Suppressor macrophage treated with lipopolysaccharide for 4 hours (primary cell): ENCODE results near the gene HBS1L.

Experiments
- DNase-seq: peaks from one replicate; pipeline ENCODE4 v3.0.0-alpha.2; 2020

HBS1L gene

DNA sequence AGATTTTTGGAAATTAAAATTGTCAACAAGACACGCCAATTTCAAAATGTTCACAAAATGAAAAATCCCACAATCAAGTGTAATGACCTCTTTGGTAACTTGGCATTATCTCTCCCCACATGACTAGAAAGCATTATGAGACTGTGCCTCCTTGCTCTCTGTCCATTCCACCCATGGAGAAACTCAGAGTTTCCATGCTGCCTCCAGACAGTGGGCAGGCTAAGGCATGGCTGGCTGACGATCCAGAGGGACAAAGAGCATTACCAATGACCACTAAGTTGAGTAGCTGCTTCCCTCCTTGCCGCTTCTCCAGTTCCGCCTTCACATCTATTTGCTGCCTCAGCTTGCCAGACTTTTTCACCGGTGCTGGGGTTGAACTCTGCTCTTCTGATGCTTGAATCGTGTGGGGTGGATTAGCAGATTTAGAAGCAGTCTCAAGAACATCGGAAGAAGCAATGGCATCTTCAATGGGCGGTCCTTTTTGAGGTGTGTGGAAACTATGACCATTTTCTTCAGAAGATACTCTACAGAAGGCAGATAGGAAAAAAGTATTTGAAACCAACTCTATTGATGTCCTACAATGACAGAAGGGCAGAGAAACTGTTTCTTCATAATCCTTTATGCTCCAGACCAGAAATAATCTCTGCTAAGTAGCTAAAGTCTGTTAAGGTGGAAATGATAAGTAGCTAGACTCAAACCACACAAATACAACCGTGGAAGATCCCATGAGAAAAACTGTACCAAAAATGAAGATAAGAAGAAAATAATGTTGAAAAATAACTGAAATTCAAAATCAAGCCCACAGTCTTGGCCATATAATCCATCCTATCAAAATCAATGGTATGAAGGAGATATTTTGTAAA lies 57.3 kb downstream of the HBS1L start:
- DNase-seq = no peak

DNA sequence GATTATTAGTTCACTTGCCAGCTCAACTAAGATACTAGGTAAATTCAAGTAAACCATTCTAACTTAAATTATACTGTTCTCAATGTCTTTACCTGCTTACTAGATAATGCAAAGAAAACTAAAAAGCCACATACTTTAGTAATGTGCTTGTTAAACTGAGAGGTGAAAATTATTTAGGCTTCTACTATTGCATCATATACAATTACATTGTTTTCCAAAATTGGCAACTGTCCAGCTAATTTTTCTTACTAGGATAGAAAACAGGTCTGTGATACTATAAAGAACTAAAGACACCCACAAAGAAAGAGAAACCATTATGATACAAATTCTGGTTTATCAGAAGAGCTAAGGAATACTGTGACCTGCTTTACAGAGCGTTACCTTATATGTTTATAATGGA lies 59.1 kb downstream of the HBS1L start:
- DNase-seq = no peak

DNA sequence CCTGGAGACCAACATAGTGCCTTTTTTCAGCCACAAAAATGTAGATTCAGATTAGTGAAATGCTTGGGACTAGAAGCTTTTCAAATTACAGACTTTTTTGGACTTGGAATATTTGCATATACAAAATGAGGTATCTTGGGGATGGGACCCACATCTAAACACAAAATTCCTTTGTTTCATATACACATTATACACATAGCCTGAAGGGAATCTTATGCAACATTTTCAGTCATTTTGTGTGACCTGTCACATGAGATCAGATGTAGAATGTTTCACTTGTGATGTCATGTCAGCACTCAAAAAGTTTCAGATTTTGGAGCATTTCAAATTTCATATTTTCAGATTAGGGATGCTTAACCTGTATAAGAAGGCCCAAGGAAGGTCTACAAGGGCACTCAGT lies 60.2 kb downstream of the HBS1L start:
- no peak for DNase-seq

DNA sequence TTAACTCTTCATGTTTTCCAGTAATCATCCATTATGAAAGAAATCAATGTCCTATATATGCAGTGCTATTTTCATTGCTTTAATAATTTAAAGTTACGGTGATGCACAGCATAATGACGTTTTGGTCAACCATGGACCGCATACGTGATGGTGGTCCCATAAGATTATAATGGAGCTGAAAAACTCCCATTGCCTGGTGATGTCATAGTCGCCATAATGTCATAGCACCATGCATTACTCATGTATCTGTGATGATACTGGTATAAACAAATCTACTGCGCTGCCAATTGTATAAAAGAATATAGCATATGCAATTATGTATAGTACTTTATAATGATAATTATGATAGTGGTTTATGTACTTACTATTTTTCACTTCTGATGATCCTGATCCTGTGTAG lies 62.5 kb downstream of the HBS1L start:
- no peak for DNase-seq

DNA sequence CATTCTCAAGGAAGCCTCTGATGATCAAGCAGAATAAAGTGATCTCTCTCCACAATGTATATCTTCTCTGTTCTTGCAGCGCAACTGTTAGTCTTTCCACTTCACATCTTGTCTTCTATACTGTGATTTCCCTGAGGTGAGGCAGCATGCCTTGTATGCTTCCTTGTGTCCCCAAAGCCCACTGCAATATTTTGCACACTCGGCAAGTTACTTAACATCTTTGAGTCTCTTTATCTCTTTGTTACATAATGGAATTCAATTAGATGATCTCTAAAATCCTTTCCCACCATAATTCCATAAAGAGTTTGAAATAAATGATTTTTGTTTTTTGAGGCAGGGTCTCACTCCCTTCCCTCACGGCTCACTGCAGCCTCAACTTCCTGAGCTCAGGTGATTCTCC lies 64.4 kb downstream of the HBS1L start:
- DNase-seq = no peak

DNA sequence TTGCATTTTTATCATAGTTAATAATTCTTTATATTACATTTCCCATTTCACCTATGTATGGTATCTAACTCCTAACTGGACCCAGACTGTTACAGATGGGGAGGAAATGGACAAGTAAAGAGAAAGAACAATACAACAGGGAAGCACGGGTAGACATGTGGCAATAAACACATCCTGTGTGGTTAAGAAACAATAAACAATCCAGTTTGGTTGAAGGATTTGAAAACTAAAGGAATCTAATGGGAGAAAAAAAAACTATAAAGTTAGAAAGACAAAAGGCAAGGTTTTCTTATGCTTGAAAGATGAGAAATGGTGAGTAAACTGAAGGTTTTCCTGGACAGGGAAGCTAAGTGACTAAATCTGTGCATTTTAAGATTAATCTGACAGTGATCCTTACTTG lies 69.8 kb downstream of the HBS1L start:
- DNase-seq = no peak

DNA sequence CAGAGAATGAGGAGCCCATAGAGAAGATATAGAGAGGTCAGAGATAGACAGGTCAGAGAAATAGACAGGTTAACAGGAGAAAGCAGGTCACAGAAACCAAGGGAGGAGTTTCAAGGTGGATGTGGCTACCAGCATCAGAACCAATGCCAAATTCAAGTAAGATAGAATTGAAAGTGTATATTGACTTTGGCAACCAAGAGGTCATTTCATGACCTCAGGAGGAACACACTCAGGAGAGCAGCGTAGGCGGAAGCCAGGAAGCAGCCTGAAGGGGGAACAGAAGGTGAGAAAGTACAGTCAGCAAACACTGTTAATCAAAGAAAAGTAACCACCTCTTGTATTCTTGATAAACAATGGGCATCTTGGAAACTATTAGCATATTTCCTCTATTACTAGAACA lies 70.8 kb downstream of the HBS1L start:
- DNase-seq = no peak

DNA sequence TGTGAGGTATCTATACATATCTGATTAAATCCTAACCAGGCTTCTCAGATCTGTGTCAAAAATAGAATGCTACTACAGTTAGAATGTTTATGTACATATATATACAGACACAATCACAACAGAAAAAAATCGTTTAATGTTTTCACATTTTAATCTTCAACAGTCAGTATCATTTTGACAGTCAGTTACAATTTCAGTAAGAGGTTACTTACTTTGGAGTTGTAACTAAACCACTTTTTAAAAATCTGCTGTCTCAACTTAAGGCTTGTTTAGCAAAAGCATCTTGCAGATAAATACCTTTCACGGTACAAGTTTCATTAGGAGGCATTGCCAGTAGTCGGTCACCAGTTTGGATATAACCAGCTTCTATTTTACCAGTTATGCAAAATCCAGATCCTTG lies 72.5 kb downstream of the HBS1L start:
- DNase-seq = no peak

DNA sequence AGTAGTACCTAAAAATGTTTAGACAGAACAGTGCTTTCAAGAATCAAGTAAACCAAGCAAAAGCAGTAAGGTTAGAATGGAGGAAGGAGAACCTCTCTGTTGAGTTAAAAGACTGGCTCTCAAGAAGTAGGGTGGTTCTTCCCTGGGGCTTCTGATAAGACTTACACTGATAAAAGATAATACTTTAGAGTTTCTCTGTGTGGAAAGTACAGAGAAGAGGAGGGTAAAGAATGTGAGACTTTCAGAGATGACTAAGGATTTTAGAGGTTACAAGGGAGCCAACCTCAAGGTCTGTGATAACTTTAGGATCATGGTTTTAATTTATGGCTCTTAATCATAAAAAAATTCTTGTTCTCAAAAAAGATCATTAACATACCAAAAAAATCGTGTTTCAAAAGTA lies 73.8 kb downstream of the HBS1L start:
- DNase-seq = no peak

DNA sequence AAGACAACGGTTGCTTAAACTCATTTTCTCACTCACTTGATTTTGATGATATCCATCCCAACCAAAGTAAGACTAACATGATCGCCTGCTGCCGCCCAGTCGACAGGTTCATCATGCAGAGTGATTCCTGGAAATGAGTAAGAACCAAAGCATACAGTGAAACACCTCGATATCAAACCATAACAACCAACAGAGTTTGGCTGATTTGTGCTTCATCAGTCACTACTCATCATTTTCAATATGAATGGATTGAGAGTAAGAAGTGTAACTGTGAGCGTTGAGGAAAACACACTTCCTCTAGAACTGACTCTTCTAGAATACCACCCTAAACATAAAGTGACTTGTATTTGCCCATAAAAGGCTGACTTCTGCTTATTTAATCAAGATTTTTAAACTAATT lies 75.5 kb downstream of the HBS1L start:
- no peak for DNase-seq

DNA sequence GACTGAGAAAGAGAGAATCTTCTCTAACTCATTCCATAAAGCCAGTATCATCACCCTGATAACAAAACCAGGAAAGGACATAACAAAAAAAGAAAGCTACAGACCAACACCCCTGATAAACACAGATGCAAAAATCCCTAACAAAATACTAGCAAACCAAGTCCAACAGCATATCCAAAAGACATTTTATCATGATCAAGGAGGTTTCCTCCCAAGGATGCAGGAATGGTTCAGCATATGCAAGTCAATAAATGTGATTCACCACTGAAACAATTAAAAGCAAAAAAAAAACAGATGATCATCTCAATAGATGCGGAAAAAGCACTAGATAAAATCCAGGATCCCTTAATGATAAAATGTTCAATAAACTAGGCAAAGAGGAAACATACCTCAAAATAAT lies 80.3 kb downstream of the HBS1L start:
- DNase-seq = no peak

DNA sequence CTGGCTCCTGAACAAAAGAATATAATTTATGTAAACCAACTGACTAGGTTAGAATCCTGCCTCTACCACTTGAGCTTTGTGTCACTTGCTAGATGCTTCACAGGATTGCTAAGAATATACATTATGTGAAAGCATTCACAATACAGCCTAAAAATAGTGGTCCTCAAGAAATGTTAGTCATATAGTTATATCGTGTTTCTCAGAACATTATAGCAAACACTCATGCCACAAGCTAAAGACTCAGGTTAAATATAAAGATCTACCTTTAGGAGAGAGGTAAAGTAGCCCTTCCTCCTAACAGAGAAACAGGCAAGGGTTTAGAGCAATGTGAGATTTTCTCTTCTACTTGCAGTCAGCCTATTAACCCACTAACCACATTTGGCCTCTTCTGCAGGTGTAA lies 86.9 kb downstream of the HBS1L start:
- DNase-seq = no peak

DNA sequence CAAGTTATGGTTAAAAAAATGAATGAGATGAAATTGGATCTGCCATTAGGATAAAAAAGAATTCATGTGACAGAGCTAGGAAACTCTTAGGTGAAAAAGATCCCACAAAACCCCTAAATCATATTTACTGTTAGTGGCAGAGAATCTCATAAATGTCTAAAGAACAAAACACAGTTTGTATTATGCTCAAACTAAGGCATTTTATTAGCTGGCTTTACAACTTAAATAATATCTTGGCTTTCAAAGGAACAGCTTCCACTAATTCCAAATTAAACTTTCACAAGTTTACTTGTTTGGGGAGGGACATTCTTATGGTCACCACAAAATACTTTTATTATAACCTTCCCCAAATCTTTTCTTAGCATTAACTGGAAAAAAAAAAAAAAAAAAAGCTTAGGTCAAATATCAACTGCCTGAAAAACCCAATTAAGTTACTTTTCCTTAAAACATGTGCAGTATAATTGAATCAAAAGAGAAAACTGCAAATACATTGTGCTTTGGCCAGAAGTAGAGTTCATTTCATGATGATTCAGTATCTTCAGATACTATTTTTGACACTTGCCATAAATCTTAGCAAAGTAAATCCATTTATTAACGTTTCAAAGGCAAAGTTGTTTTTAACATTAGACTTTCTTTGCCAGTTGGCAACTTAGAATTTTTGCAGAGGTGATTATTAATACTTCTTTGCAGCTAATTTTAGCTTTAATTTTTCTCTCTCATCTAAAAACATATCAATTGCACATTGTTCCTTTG lies 90.0 kb downstream of the HBS1L start:
- DNase-seq = no peak

DNA sequence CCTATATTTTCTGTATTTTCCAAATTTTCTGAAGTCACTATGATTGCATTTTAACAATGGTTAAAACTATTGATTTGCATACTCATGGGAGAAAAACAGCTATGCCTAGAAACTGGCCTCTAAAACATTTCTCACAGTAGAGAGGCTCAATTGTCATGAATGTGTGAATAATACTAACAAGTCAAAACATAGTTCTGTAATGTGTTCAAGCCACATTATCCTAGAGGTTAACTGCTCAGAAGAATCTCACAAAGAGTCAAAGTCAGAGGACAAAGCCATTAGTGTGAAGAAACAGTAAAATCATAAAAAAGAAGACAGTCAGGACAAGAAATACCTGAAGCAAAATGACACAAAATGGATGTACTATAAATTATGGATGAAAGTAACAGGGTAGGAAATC lies 92.2 kb downstream of the HBS1L start:
- no peak for DNase-seq

DNA sequence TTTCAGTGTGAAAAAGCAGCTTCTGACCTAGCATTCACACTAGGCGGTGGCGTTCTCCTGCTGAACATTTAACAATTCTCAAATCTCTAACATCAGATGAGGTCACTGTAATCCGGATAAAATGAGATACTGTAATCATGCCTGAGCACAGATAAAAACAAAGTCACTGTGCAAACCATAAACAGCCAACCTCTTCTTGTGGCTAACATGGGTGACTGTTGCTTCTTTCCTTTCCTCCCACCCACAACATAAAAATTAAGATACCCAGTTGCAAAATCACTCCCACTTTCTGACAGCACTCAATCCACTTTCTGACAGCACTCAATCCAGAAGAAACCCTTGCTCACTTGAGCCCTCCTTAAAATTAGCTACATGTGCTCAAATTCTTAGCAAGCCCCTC lies 93.3 kb downstream of the HBS1L start:
- no peak for DNase-seq

DNA sequence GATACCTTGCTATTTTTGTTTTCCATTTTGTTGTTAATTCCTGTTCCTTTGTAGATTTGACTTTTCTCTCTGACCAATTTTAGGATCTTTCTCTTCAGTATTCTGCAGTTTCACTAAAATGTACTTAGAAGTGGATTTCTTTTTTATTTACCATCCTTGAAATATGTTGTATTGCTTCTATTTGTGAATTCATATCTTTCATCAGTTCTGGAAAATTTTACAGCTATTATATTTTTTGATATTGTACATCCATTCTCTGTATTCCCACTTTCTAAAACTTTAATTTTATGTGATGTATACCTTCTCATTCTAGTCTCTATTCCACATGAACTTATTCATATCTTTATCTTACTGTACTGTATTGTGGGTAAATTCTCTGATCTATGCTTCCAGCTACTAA lies 95.0 kb downstream of the HBS1L start:
- no peak for DNase-seq

DNA sequence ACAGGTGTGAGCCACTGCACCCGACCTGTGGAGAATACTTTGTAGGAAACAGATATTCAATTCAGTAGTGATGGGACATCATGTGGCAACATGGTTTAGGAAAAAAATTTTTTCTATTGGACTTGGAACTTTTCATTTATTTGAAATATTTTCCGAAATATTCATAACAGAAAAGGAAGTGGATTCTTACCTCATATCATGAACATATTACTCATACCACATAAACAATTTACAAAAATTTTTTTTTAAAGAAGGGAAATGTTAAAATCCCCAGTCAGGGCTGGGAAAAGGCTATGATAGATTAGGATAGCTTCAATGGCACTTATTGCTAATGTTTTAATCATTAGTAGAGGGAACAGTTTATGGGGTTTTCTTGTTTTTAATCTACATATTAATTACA lies 97.9 kb downstream of the HBS1L start:
- peak; percentile 12 for DNase-seq

DNA sequence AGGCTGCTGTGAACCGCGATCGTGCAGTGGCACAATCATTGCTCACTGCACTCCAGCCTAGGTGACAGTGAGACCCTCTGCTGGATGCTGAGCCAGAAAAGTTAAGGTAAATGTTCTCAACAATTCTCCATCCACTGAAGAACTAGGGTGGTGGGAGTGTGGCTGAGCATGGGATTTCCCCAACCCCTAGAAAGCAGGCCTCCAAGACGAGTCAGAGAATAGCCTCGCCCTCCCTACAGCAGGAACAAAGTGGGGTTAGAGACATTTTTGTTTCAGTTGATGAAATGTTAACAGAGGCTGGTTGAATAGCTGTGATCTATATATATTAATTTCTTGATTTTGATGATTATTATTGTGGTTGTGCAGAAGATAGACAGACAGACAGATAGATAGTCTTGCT lies 98.6 kb downstream of the HBS1L start:
- DNase-seq = peak; percentile 5

DNA sequence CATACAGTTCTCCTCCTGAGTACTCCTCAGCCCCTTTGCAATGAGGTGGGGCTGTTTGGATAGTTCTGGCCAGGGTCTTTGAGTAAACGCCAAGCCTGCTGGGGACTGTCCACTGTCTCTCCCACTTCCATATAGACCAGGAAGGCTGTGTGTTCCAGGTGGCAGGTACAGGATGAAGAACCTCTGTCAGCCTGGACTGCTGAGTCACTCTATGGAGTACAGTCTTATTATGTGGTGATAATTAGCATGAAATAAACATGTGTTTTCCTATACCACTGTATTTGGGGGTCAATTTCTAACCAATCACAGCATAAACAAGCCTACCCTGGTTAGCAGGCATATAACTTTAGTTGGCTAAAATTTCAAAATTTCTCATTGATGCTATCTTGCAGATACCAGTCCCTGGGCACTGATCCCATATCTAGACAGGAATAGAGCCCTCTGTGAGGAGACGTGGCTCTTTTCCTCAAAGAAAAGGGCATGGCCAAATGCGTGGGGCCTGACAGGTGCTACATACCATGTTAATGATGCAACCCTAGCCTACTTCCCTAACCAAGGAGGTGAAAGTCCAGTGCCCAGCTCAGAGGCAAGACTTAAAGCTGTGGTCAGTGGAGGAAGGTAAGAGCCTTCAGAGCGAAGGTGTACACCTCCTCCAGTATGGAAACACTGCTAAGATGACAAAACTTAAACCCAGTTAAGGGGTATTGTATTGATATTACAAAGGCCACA lies 100.2 kb downstream of the HBS1L start:
- no peak for DNase-seq

DNA sequence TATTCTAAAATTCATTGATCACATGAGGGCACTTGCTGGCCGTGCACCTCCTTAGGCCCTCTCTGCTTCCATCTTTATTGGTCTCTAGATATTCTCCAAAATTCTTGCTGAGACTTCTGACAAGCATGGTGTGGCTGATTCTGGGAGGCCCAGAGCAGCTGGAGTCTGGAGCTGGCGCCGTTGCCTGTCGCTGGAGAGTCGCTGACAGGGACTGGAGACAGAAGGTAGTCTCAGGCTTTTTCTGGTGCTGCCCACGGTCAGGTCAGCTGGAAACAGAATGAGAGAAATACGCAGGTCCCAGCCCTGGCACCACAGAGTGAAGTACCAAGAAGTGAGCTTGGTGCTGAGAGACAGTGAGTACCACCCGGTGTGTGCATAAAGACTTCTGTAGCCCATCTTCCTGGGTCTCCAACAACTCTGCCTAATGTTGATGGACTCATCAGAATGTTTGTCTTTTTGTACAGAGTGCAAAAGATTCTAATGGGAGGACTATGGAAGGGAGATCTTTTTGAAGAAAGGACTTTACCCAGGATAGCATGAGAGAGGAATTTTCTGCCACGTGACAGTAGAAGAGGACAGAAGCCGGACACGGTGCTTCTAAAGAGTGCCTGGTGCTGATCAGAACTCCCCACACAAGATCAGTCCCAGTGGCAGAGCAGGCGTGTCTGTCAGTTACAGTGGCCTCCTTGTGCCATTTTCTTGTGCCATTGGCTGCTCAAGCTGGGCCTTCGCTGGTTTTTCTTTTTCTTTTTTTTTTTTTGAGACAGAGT lies 102.9 kb downstream of the HBS1L start:
- no peak for DNase-seq

DNA sequence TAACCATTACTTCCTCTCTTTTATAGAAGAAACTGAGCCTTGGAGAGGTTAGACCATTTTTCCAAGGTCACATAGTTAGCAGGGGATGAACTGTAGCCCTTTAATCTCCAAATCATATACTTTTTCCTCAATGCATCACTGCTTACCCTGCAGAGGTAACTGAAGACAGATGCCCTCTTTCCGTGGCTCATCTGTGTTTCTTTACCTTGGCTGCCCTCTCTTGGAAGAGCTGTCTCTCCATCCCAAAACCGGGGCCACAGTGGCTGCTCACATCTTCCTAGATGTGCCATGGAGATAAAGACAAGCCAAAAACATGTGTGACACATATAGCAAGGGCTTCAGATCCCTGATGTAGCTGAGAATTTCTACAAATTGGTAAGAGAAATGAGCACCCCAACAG lies 104.1 kb downstream of the HBS1L start:
- DNase-seq = no peak

DNA sequence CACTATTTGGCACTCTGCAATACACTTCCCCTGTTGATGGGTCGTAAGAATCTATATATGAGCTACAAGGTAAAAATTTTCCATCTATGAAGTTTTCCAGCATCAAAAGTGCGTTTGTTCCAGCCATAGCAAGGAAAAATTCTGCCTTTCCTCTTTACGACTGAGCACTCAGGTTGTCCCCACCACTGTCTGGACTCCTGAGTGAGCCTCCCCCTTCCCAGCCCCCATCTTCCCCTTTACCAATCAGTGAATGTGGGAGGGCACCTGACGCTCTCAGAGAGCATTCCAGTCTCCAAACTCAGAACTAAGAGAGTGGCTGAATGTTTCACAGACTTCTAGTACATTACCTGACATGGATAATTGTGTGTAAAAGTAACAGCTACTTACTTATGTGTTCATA lies 104.7 kb downstream of the HBS1L start, which contains the start of gene ALDH8A1:
Gene ALDH8A1, minus strand, starts transcription at position 175 of the 400 bp plus-strand sequence. Its CDS starts 48 bp downstream, at position 127.
- DNase-seq = no peak

DNA sequence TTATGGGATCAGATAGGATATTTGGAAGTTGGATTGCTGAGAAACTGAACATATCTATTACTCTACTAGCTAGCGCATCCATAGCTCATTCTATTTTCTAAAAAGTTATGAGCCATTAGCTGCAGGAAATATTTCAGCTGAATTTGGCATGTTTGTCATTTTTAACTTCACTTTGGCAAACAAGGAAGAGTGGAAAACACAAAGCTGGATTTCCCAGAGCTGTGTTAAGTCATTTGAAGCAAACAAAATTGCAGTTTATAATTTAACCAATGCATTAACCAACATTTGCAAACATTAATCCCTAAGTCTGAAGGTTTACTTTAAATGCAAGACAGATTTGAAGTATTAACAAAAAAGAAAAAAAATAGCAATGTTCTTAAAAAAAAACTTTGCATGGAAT lies 105.9 kb downstream of the HBS1L start:
- DNase-seq = no peak
